B cell (primary cell): ENCODE measurements around the gene GABRE. TPM values are rescaled to one million over a fixed set of nuclear protein-coding genes. Genes with fewer than 3 reads are reported as not detected.

Source experiments
- ATAC-seq: fragments of 200-7000 bp; cut with Tn5 transposase; one replicate; pipeline ENCODE4 v1.10.0; 2021; ENCODE audit warnings: low read depth, mild to moderate bottlenecking, moderate number of reproducible peaks, moderate library complexity
- CTCF ChIA-PET: fragments of 350-600 bp; sonication (Branson Sonifier 250); formaldehyde crosslinking; loops from one replicate; lab custom pipeline; 2021; ENCODE audit warnings: antibody characterized with exemption, inconsistent platforms; lab: Charles Lee
- POLR2A ChIA-PET: fragments of 350-600 bp; sonication (Branson Sonifier 250); formaldehyde crosslinking; loops from one replicate; lab custom pipeline; 2021; ENCODE audit warnings: antibody characterized with exemption; lab: Charles Lee
- DNase-seq: peaks from one replicate; pipeline ENCODE4 v3.0.0; 2013
- H2AFZ ChIP-seq: 2 replicates; pipeline ENCODE4 v1.6.1; 2012; ENCODE audit warnings: mild to moderate bottlenecking, low read depth, low read length; ENCODE audit not compliant: insufficient read depth, poor library complexity, severe bottlenecking
- H3K27ac ChIP-seq, 2 donors: 1 replicate in 1 of 2; 2 replicates in 1 of 2; pipeline ENCODE4 v1.5.1; 2012 to 2013; ENCODE audit warnings: low read length in 2 of 2, mild to moderate bottlenecking in 2 of 2, moderate library complexity in 1 of 2
- H3K27me3 ChIP-seq, 4 experiments: fragments of 200-600 bp in 1 of 4; sonication (generic) in 1 of 4; replicated peaks in 1 of 4; 1 replicate in 2 of 4; 2 replicates in 2 of 4; pipeline versions ENCODE4 v1.6.1 to v1.7.0; 2013 to 2016; ENCODE audit warnings: low read length in 3 of 4, mild to moderate bottlenecking in 2 of 4, mixed read lengths in 1 of 4, moderate library complexity in 1 of 4; ENCODE audit not compliant: insufficient read depth in 4 of 4, control insufficient read depth in 3 of 4; ENCODE audit errors: control extremely low read depth in 1 of 4
- H3K36me3 ChIP-seq, 2 experiments: replicated peaks in 1 of 2; 1 replicate in 1 of 2; 2 replicates in 1 of 2; pipeline versions ENCODE4 v1.6.1 to v1.7.1; 2013; ENCODE audit warnings: low read length in 1 of 2; ENCODE audit not compliant: insufficient read depth in 2 of 2, control insufficient read depth in 1 of 2; ENCODE audit errors: control extremely low read depth in 1 of 2, extremely low read depth in 1 of 2
- H3K4me1 ChIP-seq, 2 donors: fragments of 200-600 bp in 1 of 2; sonication (generic) in 1 of 2; 1 replicate in 1 of 2; 2 replicates in 1 of 2; pipeline versions ENCODE4 v1.5.1 to v1.6.1; 2013 to 2017; ENCODE audit warnings: low read length in 2 of 2; ENCODE audit not compliant: control insufficient read depth in 2 of 2, insufficient read depth in 2 of 2
- H3K4me2 ChIP-seq: replicated peaks from 2 replicates; pipeline ENCODE3; 2012; ENCODE audit warnings: mild to moderate bottlenecking, low read depth, low read length; ENCODE audit not compliant: poor library complexity, severe bottlenecking
- H3K4me3 ChIP-seq, 5 experiments: fragments of 200-600 bp in 1 of 5; sonication (generic) in 1 of 5; 1 replicate in 3 of 5; 2 replicates in 2 of 5; pipeline versions ENCODE4 v1.5.1 to v1.7.0; 2011 to 2016; ENCODE audit warnings: low read length in 4 of 5, mild to moderate bottlenecking in 4 of 5, low read depth in 2 of 5, control low read depth in 1 of 5, moderate library complexity in 1 of 5; ENCODE audit not compliant: insufficient read depth in 1 of 5; ENCODE audit errors: control extremely low read depth in 1 of 5, extremely low read depth in 1 of 5
- H3K79me2 ChIP-seq: fragments of 200-600 bp; sonication (generic); one replicate; pipeline ENCODE4 v1.6.0; 2016; ENCODE audit warnings: low read length; ENCODE audit not compliant: control insufficient read depth, insufficient read depth
- H3K9ac ChIP-seq: fragments of 200-600 bp; sonication (generic); 2 replicates; pipeline ENCODE4 v1.6.1; 2017; ENCODE audit warnings: mild to moderate bottlenecking, low read length, moderate library complexity
- H3K9me3 ChIP-seq, 3 donors: one replicate each; pipeline versions ENCODE4 v1.6.1 to v1.7.1; 2013; ENCODE audit warnings: low read length in 2 of 3; ENCODE audit not compliant: control insufficient read depth in 2 of 3, insufficient read depth in 1 of 3; ENCODE audit errors: control extremely low read depth in 1 of 3
- H4K20me1 ChIP-seq: 2 replicates; pipeline ENCODE4 v1.6.0; 2012; ENCODE audit warnings: mild to moderate bottlenecking, low read length; ENCODE audit not compliant: insufficient read depth, control insufficient read depth, poor library complexity, severe bottlenecking
- H3K27ac Mint-ChIP-seq: one replicate; pipeline ENCODE4 v1.8.0; 2021; ENCODE audit warnings: mixed read lengths
- H3K27me3 Mint-ChIP-seq: one replicate; pipeline ENCODE4 v1.8.0; 2021; ENCODE audit warnings: mixed read lengths
- H3K4me1 Mint-ChIP-seq: one replicate; pipeline ENCODE4 v1.8.0; 2021; ENCODE audit warnings: mixed read lengths
- H3K4me3 Mint-ChIP-seq: one replicate; pipeline ENCODE4 v1.8.0; 2021; ENCODE audit warnings: mixed read lengths
- H3K9me3 Mint-ChIP-seq: one replicate; pipeline ENCODE4 v1.8.0; 2022; ENCODE audit warnings: mixed read lengths; ENCODE audit not compliant: insufficient read depth
- EZH2 ChIP-seq: IDR thresholded peaks from 2 replicates; pipeline ENCODE4 v1.6.1; 2012; ENCODE audit warnings: borderline replicate concordance, low read depth, mild to moderate bottlenecking, moderate library complexity, low read length; ENCODE audit not compliant: insufficient read depth, poor library complexity, severe bottlenecking
- WGBS: methylation state at CpG from one replicate; pipeline ENCODE4 v1.1.5; 2013; ENCODE audit warnings: missing lambda C conversion rate; ENCODE audit not compliant: insufficient coverage; 5-methylcytosine and 5-hydroxymethylcytosine counted together
- intact Hi-C: fragments of 100-400 bp; cut with micrococcal nuclease; formaldehyde crosslinking; loops from one replicate; pipeline ENCODE4 v1.10.0; 2022
- polyA plus RNA-seq: library from polyadenylated mRNA; depleted of rRNA; stranded (reverse); fragments of >200 nt; gene quantifications from 2 replicates; pipeline ENCODE4 v1.2.3, GENCODE V29; 2012
- total RNA-seq, 2 donors: library from RNA; stranded (reverse); fragments of 120-200 nt in 1 of 2; gene quantifications; 1 replicate in 1 of 2; 2 replicates in 1 of 2; pipeline versions ENCODE4 v1.2.3 to v1.2.4, GENCODE V29; 2013 to 2022
- TF ChIP-seq, protein P1 (sequence below): fragments of 200-600 bp; IDR thresholded peaks from one replicate; pipeline ENCODE4 v1.8.0; 2022; ENCODE audit warnings: antibody characterized with exemption, mild to moderate bottlenecking

The GABRE gene
- total and polyA plus RNA-seq, 2 donors (not counting 1 experiment from before 2014, with no cell fraction given), result not detected

- Histone ChIP-seq H2AFZ (no peak overlapping the region), H3K4me2 (no peak overlapping the region), H3K36me3 (no peaks in the 10 kb centered on the region), H4K20me1 (no peaks in the 10 kb centered on the region), H3K27me3 (no peaks in the 10 kb centered on the region), H3K4me3 (no peak overlapping the region), H3K27ac (no peak overlapping the region), H3K9me3 (no peaks in the 10 kb centered on the region), H3K79me2 (no peaks in the 10 kb centered on the region), H3K9ac (no peak overlapping the region), H3K4me1 (no peaks in the 10 kb centered on the region)
- CTCF ChIA-PET, result no interaction called here
- Mint-ChIP-seq H3K4me3 (no peak overlapping the region), H3K9me3 (no peaks in the 10 kb centered on the region), H3K27ac (no peak overlapping the region), H3K27me3 (no peaks in the 10 kb centered on the region), H3K4me1 (no peaks in the 10 kb centered on the region)
- ATAC-seq (no peak), DNase-seq (no peak)
- WGBS, result 39% methylated on average over 3 of the region's 4 CpGs
- intact Hi-C loops, result no loop called here
- POLR2A ChIA-PET, result no interaction called here
- TF ChIP-seq EZH2, result no peak
- TF ChIP-seq, protein P1, sequence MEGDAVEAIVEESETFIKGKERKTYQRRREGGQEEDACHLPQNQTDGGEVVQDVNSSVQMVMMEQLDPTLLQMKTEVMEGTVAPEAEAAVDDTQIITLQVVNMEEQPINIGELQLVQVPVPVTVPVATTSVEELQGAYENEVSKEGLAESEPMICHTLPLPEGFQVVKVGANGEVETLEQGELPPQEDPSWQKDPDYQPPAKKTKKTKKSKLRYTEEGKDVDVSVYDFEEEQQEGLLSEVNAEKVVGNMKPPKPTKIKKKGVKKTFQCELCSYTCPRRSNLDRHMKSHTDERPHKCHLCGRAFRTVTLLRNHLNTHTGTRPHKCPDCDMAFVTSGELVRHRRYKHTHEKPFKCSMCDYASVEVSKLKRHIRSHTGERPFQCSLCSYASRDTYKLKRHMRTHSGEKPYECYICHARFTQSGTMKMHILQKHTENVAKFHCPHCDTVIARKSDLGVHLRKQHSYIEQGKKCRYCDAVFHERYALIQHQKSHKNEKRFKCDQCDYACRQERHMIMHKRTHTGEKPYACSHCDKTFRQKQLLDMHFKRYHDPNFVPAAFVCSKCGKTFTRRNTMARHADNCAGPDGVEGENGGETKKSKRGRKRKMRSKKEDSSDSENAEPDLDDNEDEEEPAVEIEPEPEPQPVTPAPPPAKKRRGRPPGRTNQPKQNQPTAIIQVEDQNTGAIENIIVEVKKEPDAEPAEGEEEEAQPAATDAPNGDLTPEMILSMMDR, result no peak
Measured at GRCh38 chrX:151929126-151929525, 45.4 kb downstream of the GABRE start.

- POLR2A ChIA-PET, result no interaction called here
- DNase-seq (no peak), ATAC-seq (no peak)
- no peak overlapping the region for H3K27ac Mint-ChIP-seq
- H3K4me2 ChIP-seq, result no peak overlapping the region
- 88% methylated on average over 3 of the region's 6 CpGs for WGBS
- no peaks in the 10 kb centered on the region for H3K36me3 ChIP-seq
- H3K9me3 Mint-ChIP-seq, result no peaks in the 10 kb centered on the region
- H3K79me2 ChIP-seq, result no peaks in the 10 kb centered on the region
- TF ChIP-seq, protein P1, result no peak
- TF ChIP-seq EZH2, result no peak
- no peaks in the 10 kb centered on the region for H3K27me3 ChIP-seq
- H3K4me1 ChIP-seq, result no peaks in the 10 kb centered on the region
- intact Hi-C loops, result no loop called here
- H2AFZ ChIP-seq, result no peak overlapping the region
- H3K4me1 Mint-ChIP-seq, result no peaks in the 10 kb centered on the region
- H3K9me3 ChIP-seq, result no peaks in the 10 kb centered on the region
- no peak overlapping the region for H3K27ac ChIP-seq
- H4K20me1 ChIP-seq, result no peaks in the 10 kb centered on the region
- no peaks in the 10 kb centered on the region for H3K27me3 Mint-ChIP-seq
- no peak overlapping the region for H3K4me3 ChIP-seq
- H3K4me3 Mint-ChIP-seq, result no peak overlapping the region
- CTCF ChIA-PET, result no interaction called here
- no peak overlapping the region for H3K9ac ChIP-seq
Measured at GRCh38 chrX:151923648-151924047, 50.8 kb downstream of the GABRE start.
